HL-60 (cell line): ENCODE data around the gene SARNP.
"Not testable (repeated sequence)": the region's sequence is repeated elsewhere in the genome, so short reads cannot be mapped to it uniquely, and the experiment has no call there.

Experiments
- DNase-seq, 2 experiments: peaks; one replicate each; pipeline ENCODE4 v3.0.0-alpha.2; 2010 to 2020; ENCODE audit warnings: low read depth in 1 of 2, low spot score in 1 of 2
- H3K27ac ChIP-seq: fragments of 250-450 bp; sonication (Bioruptor Pico); replicated peaks from 2 replicates; pipeline ENCODE4 v1.5.1; 2020; ENCODE audit warnings: mild to moderate bottlenecking, moderate library complexity
- H3K27me3 ChIP-seq: fragments of 250-450 bp; sonication (Bioruptor Pico); 2 replicates; pipeline ENCODE4 v1.5.1; 2021; ENCODE audit warnings: mild to moderate bottlenecking, moderate library complexity; ENCODE audit not compliant: insufficient read depth, poor library complexity, severe bottlenecking
- H3K4me3 ChIP-seq: replicated peaks from 2 replicates; pipeline ENCODE4 v1.5.1; 2011; ENCODE audit warnings: mild to moderate bottlenecking, control low read depth, low read length; ENCODE audit not compliant: insufficient read depth
- CTCF ChIP-seq: IDR thresholded peaks from one replicate; pipeline ENCODE4 v1.5.1; 2011; ENCODE audit warnings: low read length, control low read depth, inconsistent platforms; ENCODE audit not compliant: insufficient read depth
- GABPA ChIP-seq: IDR thresholded peaks from 2 replicates; pipeline ENCODE4 v1.6.1; 2012; ENCODE audit warnings: low read depth
- POLR2AphosphoS5 ChIP-seq: IDR thresholded peaks from 2 replicates; pipeline ENCODE4 v1.6.1; 2012; ENCODE audit warnings: low read depth
- REST ChIP-seq: IDR thresholded peaks from 2 replicates; pipeline ENCODE4 v1.6.1; 2012; ENCODE audit warnings: low read depth; ENCODE audit not compliant: insufficient replicate concordance
- SPI1 ChIP-seq: IDR thresholded peaks from 2 replicates; pipeline ENCODE4 v1.6.1; 2012; ENCODE audit warnings: low read depth, mild to moderate bottlenecking, borderline replicate concordance
- long read RNA-seq: library from polyadenylated mRNA; unstranded; transcript quantifications from one replicate; pipeline ENCODE4 v2.0.0, GENCODE V29; 2020

The SARNP gene, protein sequence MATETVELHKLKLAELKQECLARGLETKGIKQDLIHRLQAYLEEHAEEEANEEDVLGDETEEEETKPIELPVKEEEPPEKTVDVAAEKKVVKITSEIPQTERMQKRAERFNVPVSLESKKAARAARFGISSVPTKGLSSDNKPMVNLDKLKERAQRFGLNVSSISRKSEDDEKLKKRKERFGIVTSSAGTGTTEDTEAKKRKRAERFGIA
- long read RNA-seq, transcript SARNP-202 (12 exons, 1,163 nt), result minor isoform, 8 of 113 reads
- long read RNA-seq, transcript SARNP-201 (11 exons, 926 nt), result major isoform, 101 of 113 reads
- long read RNA-seq, partial matches to known transcripts, result 0 of 113 reads
- long read RNA-seq, other reads (novel, unspliced or antisense), result 4 of 113 reads

- TF ChIP-seq CTCF, result no peak
- peak; percentile 76 for TF ChIP-seq GABPA
- TF ChIP-seq POLR2AphosphoS5, result peak; percentile 61
- TF ChIP-seq REST, result peak; percentile 50
- peak; percentile 79; the same call in 1 of the 2 replicates for TF ChIP-seq SPI1
- Histone ChIP-seq H3K27me3 (no peaks in the 10 kb centered on the region), H3K4me3 (peak within 1 kb of the TSS; percentile 78), H3K27ac (peak within 1 kb of the TSS; percentile 73)
- peak; percentile 100 for DNase-seq
These were observed at the start of gene SARNP, which contains the start of gene ORMDL2 for GRCh38 chr12:55817345-55818139. Gene SARNP, minus strand, starts transcription at chr12:55817724. Its CDS starts 23 bp downstream, at chr12:55817701. Gene ORMDL2, plus strand, starts transcription at chr12:55818041. Its CDS starts 959 bp downstream, at chr12:55819000.

GRCh38 chr12:55866454-55867004 lies 49.0 kb upstream of the SARNP start:
- H3K27ac ChIP-seq, DNase-seq, H3K4me3 ChIP-seq, H3K27me3 ChIP-seq: not testable (repeated sequence)

- Histone ChIP-seq H3K4me3 (no peak overlapping the region), H3K27me3 (no peaks in the 10 kb centered on the region), H3K27ac (no peak overlapping the region)
- no peak for DNase-seq
- TF ChIP-seq CTCF, result no peak
- no peak for TF ChIP-seq GABPA
- no peak for TF ChIP-seq POLR2AphosphoS5
- TF ChIP-seq REST, result no peak
- no peak for TF ChIP-seq SPI1
These were observed 47.8 kb upstream of the SARNP start for GRCh38 chr12:55865327-55865726.

- H3K4me3 ChIP-seq, H3K27me3 ChIP-seq, H3K27ac ChIP-seq, DNase-seq: not testable (repeated sequence)
These were observed 45.4 kb upstream of the SARNP start for GRCh38 chr12:55862931-55863330.
